ENCODE data around the gene MB21D2. TPM values are rescaled to one million over a fixed set of nuclear protein-coding genes. Genes with fewer than 3 reads are reported as not detected.

MB21D2 gene
- total and polyA plus RNA-seq, 7 donors = 1.2 to 7.8 (median 5.8) TPM

- H3K4me1 ChIP-seq = peaks cover 0 to 23% (median 7%) of the 10 kb centered on the region in 4 donors
- WGBS, 2 donors = 78 to 79% methylated on average over 3 of the region's 3 CpGs
- H3K9me3 ChIP-seq = no peaks in the 10 kb centered on the region
- H3K4me3 ChIP-seq = no peak overlapping the region
- intact Hi-C loops (cut with DNase I) = no loop called here
- H3K27ac ChIP-seq = peak overlapping the region in 1 of 4 donors; percentile 2
- no peaks in the 10 kb centered on the region for H3K36me3 ChIP-seq
- TF ChIP-seq POLR2A (IDR thresholded peaks at IDR 0.05) = no peak
- no peak for TF ChIP-seq POLR2AphosphoS5 (IDR thresholded peaks at IDR 0.05)
- no peak for TF ChIP-seq CTCF (IDR thresholded peaks at IDR 0.05)
- TF ChIP-seq EP300 (IDR thresholded peaks at IDR 0.05) = no peak
- H3K27me3 ChIP-seq = no peaks in the 10 kb centered on the region
- no peak for DNase-seq
These were observed 18.1 kb downstream of the MB21D2 start for GRCh38 chr3:192899540-192899982.

- no peak for TF ChIP-seq EP300 (IDR thresholded peaks at IDR 0.05)
- H3K27ac ChIP-seq = no peak overlapping the region
- H3K27me3 ChIP-seq = no peaks in the 10 kb centered on the region
- H3K9me3 ChIP-seq = no peaks in the 10 kb centered on the region
- intact Hi-C loops (cut with DNase I) = no loop called here
- WGBS, 2 donors = 35 to 73% methylated on average over 5 of the region's 5 CpGs
- no peaks in the 10 kb centered on the region for H3K36me3 ChIP-seq
- H3K4me1 ChIP-seq = peaks cover 0 to 24% (median 12%) of the 10 kb centered on the region in 4 donors
- DNase-seq = no peak
- H3K4me3 ChIP-seq = no peak overlapping the region
These were observed 20.7 kb downstream of the MB21D2 start for GRCh38 chr3:192897005-192897404.

- intact Hi-C loops (cut with DNase I) = no loop called here
- Histone ChIP-seq H3K36me3 (no peaks in the 10 kb centered on the region), H3K4me3 (no peak overlapping the region), H3K27me3 (no peaks in the 10 kb centered on the region), H3K4me1 (peaks cover 0 to 16% (median 7%) of the 10 kb centered on the region in 4 donors), H3K27ac (no peak overlapping the region), H3K9me3 (no peaks in the 10 kb centered on the region)
- TF ChIP-seq CTCF (IDR thresholded peaks at IDR 0.05) = no peak
- TF ChIP-seq POLR2AphosphoS5 (IDR thresholded peaks at IDR 0.05) = no peak
- TF ChIP-seq EP300 (IDR thresholded peaks at IDR 0.05) = no peak
- TF ChIP-seq POLR2A (IDR thresholded peaks at IDR 0.05) = no peak
- WGBS, 2 donors = 53 to 79% methylated on average over 5 of the region's 5 CpGs
- no peak for DNase-seq
These were observed 21.4 kb downstream of the MB21D2 start for GRCh38 chr3:192896208-192896607.

GRCh38 chr3:192894676-192895075 lies 23.0 kb downstream of the MB21D2 start:
- H3K4me1 ChIP-seq = peaks cover 0 to 23% (median 12%) of the 10 kb centered on the region in 4 donors
- 35 to 55% methylated on average over 5 of the region's 5 CpGs for WGBS, 2 donors
- DNase-seq = no peak
- H3K27me3 ChIP-seq = no peaks in the 10 kb centered on the region
- no peak overlapping the region for H3K27ac ChIP-seq
- no peak overlapping the region for H3K4me3 ChIP-seq
- intact Hi-C loops (cut with DNase I) = no loop called here
- no peak for TF ChIP-seq POLR2A (IDR thresholded peaks at IDR 0.05)
- no peak for TF ChIP-seq EP300 (IDR thresholded peaks at IDR 0.05)
- no peak for TF ChIP-seq CTCF (IDR thresholded peaks at IDR 0.05)
- TF ChIP-seq POLR2AphosphoS5 (IDR thresholded peaks at IDR 0.05) = no peak
- H3K36me3 ChIP-seq = no peaks in the 10 kb centered on the region
- H3K9me3 ChIP-seq = no peaks in the 10 kb centered on the region

GRCh38 chr3:192892981-192893700 lies 24.5 kb downstream of the MB21D2 start:
- peak in 2 of 4 donors; percentile 48 to 49 for TF ChIP-seq POLR2AphosphoS5 (IDR thresholded peaks at IDR 0.05)
- TF ChIP-seq EP300 (IDR thresholded peaks at IDR 0.05) = no peak
- TF ChIP-seq POLR2A (IDR thresholded peaks at IDR 0.05) = no peak
- DNase-seq = peak; percentile 78
- intact Hi-C loops (cut with DNase I) = no loop called here
- Histone ChIP-seq H3K36me3 (no peaks in the 10 kb centered on the region), H3K4me1 (peaks cover 0 to 35% (median 26%) of the 10 kb centered on the region in 4 donors), H3K27ac (peak overlapping the region in 3 of 4 donors; percentile 28 to 56 (median 49)), H3K9me3 (no peaks in the 10 kb centered on the region), H3K27me3 (no peaks in the 10 kb centered on the region), H3K4me3 (no peak overlapping the region)
- 44 to 77% methylated on average over 13 of the region's 13 CpGs for WGBS, 2 donors
